Sigmoid colon (tissue), 7 donors: ENCODE results near the gene FTO. TPM values are rescaled to one million over a fixed set of nuclear protein-coding genes. Genes with fewer than 3 reads are reported as not detected.

Experiments
- DNase-seq: peaks from one replicate; pipeline ENCODE4 v3.0.0-alpha.2; 2019
- H3K27ac ChIP-seq, 4 donors: fragments of 200-600 bp; sonication (generic); one replicate each; pipeline ENCODE4 v1.5.1; 2016 to 2019; ENCODE audit warnings: mild to moderate bottlenecking in 1 of 4
- H3K27me3 ChIP-seq, 3 donors: fragments of 200-600 bp; sonication (generic); one replicate each; pipeline ENCODE4 v1.5.1; 2019; ENCODE audit warnings: mild to moderate bottlenecking in 1 of 3
- H3K36me3 ChIP-seq, 4 donors: fragments of 200-600 bp; sonication (generic); one replicate each; pipeline ENCODE4 v1.5.1; 2016 to 2019
- H3K4me1 ChIP-seq, 4 donors: fragments of 200-600 bp; sonication (generic); one replicate each; pipeline ENCODE4 v1.5.1; 2017 to 2019
- H3K4me3 ChIP-seq, 4 donors: fragments of 200-600 bp; sonication (generic); one replicate each; pipeline ENCODE4 v1.5.1; 2017 to 2019; ENCODE audit warnings: mild to moderate bottlenecking in 2 of 4, moderate library complexity in 1 of 4
- H3K9me3 ChIP-seq, 4 donors: fragments of 200-600 bp in 3 of 4; sonication (generic) in 3 of 4; one replicate each; pipeline versions ENCODE4 v1.5.1 to v1.6.1; 2013 to 2019
- EP300 ChIP-seq, 4 donors: sonication (generic); formaldehyde crosslinking; IDR thresholded peaks; one replicate each; pipeline ENCODE4 v1.6.1; 2017; ENCODE audit warnings: antibody characterized with exemption in 4 of 4
- POLR2A ChIP-seq, 2 donors: fragments of 450-650 bp; IDR thresholded peaks; one replicate each; pipeline ENCODE4 v1.6.1; 2016; ENCODE audit warnings: antibody characterized with exemption in 2 of 2, mild to moderate bottlenecking in 2 of 2, moderate library complexity in 2 of 2
- POLR2AphosphoS5 ChIP-seq, 4 donors: sonication (generic); formaldehyde crosslinking; IDR thresholded peaks; one replicate each; pipeline ENCODE4 v1.6.1; 2017; ENCODE audit warnings: antibody characterized with exemption in 4 of 4
- WGBS, 2 donors: extraction: QIAGEN DNeasy Blood & Tissue Kit; methylation state at CpG; one replicate each; pipeline ENCODE4 v1.1.7; 2013; 5-methylcytosine and 5-hydroxymethylcytosine counted together
- intact Hi-C: fragments of 100-400 bp; cut with DNase I; formaldehyde crosslinking; loops from one replicate; pipeline ENCODE4 v1.15.1; 2023
- polyA plus RNA-seq, 3 donors: library from polyadenylated mRNA; stranded (reverse); fragments of 200-250 nt; gene quantifications; one replicate each; pipeline ENCODE4 v1.2.3, GENCODE V29; 2013
- total RNA-seq, 4 donors: library from RNA; depleted of rRNA; stranded (reverse); fragments of >200 nt; gene quantifications; one replicate each; pipeline ENCODE4 v1.1.0, GENCODE V29; 2016
- TF ChIP-seq, protein P1 (sequence below), 4 experiments: fragments of 450-650 bp in 3 of 4; fragments of 200-600 bp in 1 of 4; IDR thresholded peaks; one replicate each; pipeline ENCODE4 v1.5.1; 2016 to 2019; ENCODE audit warnings: antibody characterized with exemption in 4 of 4, mild to moderate bottlenecking in 3 of 4, moderate library complexity in 2 of 4
- donor health status: healthy with polysubstance abuse.
- donor health status: Bipolar disorder and iron deficiency.
- donor health status: healthy.

The FTO gene
- total and polyA plus RNA-seq, 7 donors = 9.9 to 97.2 (median 77.8) TPM

DNA sequence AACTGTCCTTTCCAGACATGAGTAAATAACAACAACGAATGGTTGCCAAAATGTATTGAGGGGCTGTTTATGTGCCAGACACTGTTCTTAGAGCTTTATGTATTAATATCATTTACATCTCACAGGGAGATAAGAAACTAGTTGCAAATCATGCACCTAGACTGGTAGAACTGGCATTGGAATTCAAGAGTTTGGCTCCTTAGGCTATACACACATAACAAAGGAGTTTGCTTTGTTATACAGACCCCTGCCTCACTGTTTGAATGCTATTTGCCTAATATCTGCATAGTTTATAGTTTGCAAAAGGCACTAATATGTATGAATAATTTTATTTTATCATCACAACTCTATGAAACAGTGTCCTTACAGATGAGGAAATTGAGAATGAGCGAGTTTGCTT lies 100.0 kb downstream of the FTO start:
- intact Hi-C loops = no loop called here
- WGBS, 2 donors = 86 to 87% methylated on average over 2 of the region's 2 CpGs

GRCh38 chr16:53804467-53804866 lies 100.5 kb downstream of the FTO start:
- H3K4me3 ChIP-seq = no peak overlapping the region
- no peaks in the 10 kb centered on the region for H3K27me3 ChIP-seq
- no peaks in the 10 kb centered on the region for H3K36me3 ChIP-seq
- 93 to 97% methylated on average over 7 of the region's 7 CpGs for WGBS, 2 donors
- DNase-seq = no peak
- intact Hi-C loops = no loop called here
- no peaks in the 10 kb centered on the region for H3K9me3 ChIP-seq
- H3K4me1 ChIP-seq = peaks cover 0 to 23% (median 15%) of the 10 kb centered on the region in 4 donors
- no peak overlapping the region for H3K27ac ChIP-seq
- TF ChIP-seq POLR2A (IDR thresholded peaks at IDR 0.05) (no peak), EP300 (IDR thresholded peaks at IDR 0.05) (no peak), POLR2AphosphoS5 (IDR thresholded peaks at IDR 0.05) (no peak)
- TF ChIP-seq, protein P1, sequence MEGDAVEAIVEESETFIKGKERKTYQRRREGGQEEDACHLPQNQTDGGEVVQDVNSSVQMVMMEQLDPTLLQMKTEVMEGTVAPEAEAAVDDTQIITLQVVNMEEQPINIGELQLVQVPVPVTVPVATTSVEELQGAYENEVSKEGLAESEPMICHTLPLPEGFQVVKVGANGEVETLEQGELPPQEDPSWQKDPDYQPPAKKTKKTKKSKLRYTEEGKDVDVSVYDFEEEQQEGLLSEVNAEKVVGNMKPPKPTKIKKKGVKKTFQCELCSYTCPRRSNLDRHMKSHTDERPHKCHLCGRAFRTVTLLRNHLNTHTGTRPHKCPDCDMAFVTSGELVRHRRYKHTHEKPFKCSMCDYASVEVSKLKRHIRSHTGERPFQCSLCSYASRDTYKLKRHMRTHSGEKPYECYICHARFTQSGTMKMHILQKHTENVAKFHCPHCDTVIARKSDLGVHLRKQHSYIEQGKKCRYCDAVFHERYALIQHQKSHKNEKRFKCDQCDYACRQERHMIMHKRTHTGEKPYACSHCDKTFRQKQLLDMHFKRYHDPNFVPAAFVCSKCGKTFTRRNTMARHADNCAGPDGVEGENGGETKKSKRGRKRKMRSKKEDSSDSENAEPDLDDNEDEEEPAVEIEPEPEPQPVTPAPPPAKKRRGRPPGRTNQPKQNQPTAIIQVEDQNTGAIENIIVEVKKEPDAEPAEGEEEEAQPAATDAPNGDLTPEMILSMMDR (IDR thresholded peaks at IDR 0.05) = no peak

More for the DNA sequence above, 100.0 kb downstream of the FTO start:
- DNase-seq = no peak
- Histone ChIP-seq H3K4me1 (peaks cover 0 to 18% (median 10%) of the 10 kb centered on the region in 4 donors), H3K9me3 (no peaks in the 10 kb centered on the region), H3K27me3 (no peaks in the 10 kb centered on the region), H3K27ac (no peak overlapping the region), H3K4me3 (no peak overlapping the region), H3K36me3 (no peaks in the 10 kb centered on the region)
- TF ChIP-seq POLR2AphosphoS5 (IDR thresholded peaks at IDR 0.05) = no peak
- no peak for TF ChIP-seq EP300 (IDR thresholded peaks at IDR 0.05)
- TF ChIP-seq, protein P1 (IDR thresholded peaks at IDR 0.05) = no peak
- TF ChIP-seq POLR2A (IDR thresholded peaks at IDR 0.05) = no peak

DNA sequence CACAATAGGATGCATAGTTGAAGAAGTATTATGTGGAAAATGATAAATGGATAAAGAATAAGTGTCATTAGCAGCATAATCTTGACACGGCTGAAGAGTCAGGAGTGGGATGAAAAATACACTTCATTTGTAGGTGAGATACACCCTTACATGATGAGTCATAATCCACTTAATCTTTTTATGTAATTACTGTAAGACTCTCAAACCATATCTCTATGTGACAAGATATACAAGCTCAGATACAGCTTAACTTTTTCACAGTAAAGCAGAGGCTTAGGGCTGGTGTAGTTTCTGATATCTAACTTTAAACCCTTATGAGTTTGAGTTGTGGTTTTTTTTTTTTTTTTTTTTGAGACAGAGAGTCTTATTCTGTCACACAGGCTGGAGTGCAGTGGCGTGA lies 101.2 kb downstream of the FTO start:
- Histone ChIP-seq H3K36me3 (no peaks in the 10 kb centered on the region), H3K4me1 (peaks cover 0 to 27% (median 16%) of the 10 kb centered on the region in 4 donors), H3K9me3 (no peaks in the 10 kb centered on the region), H3K27ac (no peak overlapping the region), H3K4me3 (no peak overlapping the region), H3K27me3 (no peaks in the 10 kb centered on the region)
- intact Hi-C loops = no loop called here
- DNase-seq = no peak
- no peak for TF ChIP-seq POLR2AphosphoS5 (IDR thresholded peaks at IDR 0.05)
- no peak for TF ChIP-seq POLR2A (IDR thresholded peaks at IDR 0.05)
- WGBS, 2 donors = 79 to 88% methylated on average over 2 of the region's 2 CpGs

- Histone ChIP-seq H3K36me3 (no peaks in the 10 kb centered on the region), H3K4me3 (no peak overlapping the region), H3K9me3 (no peaks in the 10 kb centered on the region), H3K4me1 (peaks cover 0 to 27% (median 16%) of the 10 kb centered on the region in 4 donors), H3K27me3 (no peaks in the 10 kb centered on the region), H3K27ac (no peak overlapping the region)
- intact Hi-C loops = no loop called here
- no peak for DNase-seq
- 82 to 84% methylated on average over 4 of the region's 4 CpGs for WGBS, 2 donors
- no peak for TF ChIP-seq POLR2A (IDR thresholded peaks at IDR 0.05)
- TF ChIP-seq, protein P1 (IDR thresholded peaks at IDR 0.05) = no peak
- TF ChIP-seq POLR2AphosphoS5 (IDR thresholded peaks at IDR 0.05) = no peak
- no peak for TF ChIP-seq EP300 (IDR thresholded peaks at IDR 0.05)
Observed at GRCh38 chr16:53805752-53806151, 101.8 kb downstream of the FTO start.

GRCh38 chr16:53809088-53809932 lies 105.4 kb downstream of the FTO start:
- 70 to 80% methylated on average over 8 of the region's 8 CpGs for WGBS, 2 donors
- no peak overlapping the region for H3K4me3 ChIP-seq
- H3K9me3 ChIP-seq = no peaks in the 10 kb centered on the region
- intact Hi-C loops = no loop called here
- H3K36me3 ChIP-seq = peaks cover 0 to 19% (median 3%) of the 10 kb centered on the region in 4 donors
- TF ChIP-seq, protein P1 (IDR thresholded peaks at IDR 0.05) = no peak
- TF ChIP-seq POLR2A (IDR thresholded peaks at IDR 0.05) (no peak), POLR2AphosphoS5 (IDR thresholded peaks at IDR 0.05) (no peak)
- no peaks in the 10 kb centered on the region for H3K27me3 ChIP-seq
- H3K4me1 ChIP-seq = peaks cover 0 to 27% (median 16%) of the 10 kb centered on the region in 4 donors
- no peak for DNase-seq
- no peak overlapping the region for H3K27ac ChIP-seq
